DMS79 (cell line): ENCODE data around the gene TRIM49D1.
"Not testable (repeated sequence)": the region's sequence is repeated elsewhere in the genome, so short reads cannot be mapped to it uniquely, and the experiment has no call there.

Experiments
- DNase-seq: peaks from one replicate; lab custom pipeline; 2025; lab: John Stamatoyannopoulos, UW

Gene TRIM49D1

GRCh38 chr11:89922195-89922660 lies at the start of gene TRIM49D1:
Gene TRIM49D1 (minus strand): TSS chr11:89922245. CDS start chr11:89917710, 4,535 bp downstream.
- no peak for DNase-seq

- DNase-seq: not testable (repeated sequence)
Observed at GRCh38 chr11:89965737-89966136, 43.7 kb upstream of the TRIM49D1 start, which contains the start of gene TRIM64. Gene TRIM64 (plus strand): TSS chr11:89966037. CDS start chr11:89968504, 2,467 bp downstream.

GRCh38 chr11:89960833-89961232 lies 38.8 kb upstream of the TRIM49D1 start:
- DNase-seq: not testable (repeated sequence)

- not testable (repeated sequence) for DNase-seq
Observed at GRCh38 chr11:89923764-89924163, 1.7 kb upstream of the TRIM49D1 start, which contains the start of gene TRIM49D2. Gene TRIM49D2 (plus strand): TSS chr11:89924064. CDS start chr11:89926762, 2,698 bp downstream.

GRCh38 chr11:89900809-89901208 lies 21.2 kb downstream of the TRIM49D1 start:
- not testable (repeated sequence) for DNase-seq

GRCh38 chr11:89893245-89893644 lies 28.8 kb downstream of the TRIM49D1 start:
- DNase-seq: not testable (repeated sequence)

- DNase-seq: not testable (repeated sequence)
Observed at GRCh38 chr11:89877511-89877910, 44.5 kb downstream of the TRIM49D1 start.

- DNase-seq: not testable (repeated sequence)
Observed at GRCh38 chr11:89872588-89872987, 49.5 kb downstream of the TRIM49D1 start.

GRCh38 chr11:89865223-89865622 lies 56.8 kb downstream of the TRIM49D1 start:
- DNase-seq: not testable (repeated sequence)

- DNase-seq: not testable (repeated sequence)
Observed at GRCh38 chr11:89863906-89864704, 57.9 kb downstream of the TRIM49D1 start.
